ENCODE results near the gene PHOSPHO1. TPM values are rescaled to one million over a fixed set of nuclear protein-coding genes. Genes with fewer than 3 reads are reported as not detected.
A peak's percentile ranks its signal among the peaks of the same experiment; 100 is the strongest.

The PHOSPHO1 gene
- total RNA-seq, 1 experiment from 2014 or later = 1.1 TPM

GRCh38 chr17:49224198-49224996, 6.2 kb downstream of the PHOSPHO1 start:
- ChIA-PET CTCF (no interaction called here), POLR2A (ENCODE audit: unreplicated experiment) (no interaction called here)
- Histone ChIP-seq H3K27ac (ENCODE audit: low read length) (no peak overlapping the region), H3K4me1 (ENCODE audit: insufficient read depth, low read length) (peaks cover 4% of the 10 kb centered on the region; the same call in 1 of the 2 replicates), H3F3A (ENCODE audit: low read length, unreplicated experiment) (no peaks in the 10 kb centered on the region), H4K20me1 (ENCODE audit: low read length) (no peaks in the 10 kb centered on the region), H3K4me2 (ENCODE audit: low read length) (peak overlapping the region; percentile 55), H3K36me3 (ENCODE audit: low read depth, low read length) (no peaks in the 10 kb centered on the region), H3K4me3 (ENCODE audit: low read length) (peak overlapping the region; percentile 36; the same call in 1 of the 2 replicates), H3K79me2 (ENCODE audit: low read length) (no peaks in the 10 kb centered on the region), H3K27me3 (ENCODE audit: low read length) (peaks cover 24% of the 10 kb centered on the region), H3K9me2 (replicated peaks; ENCODE audit: low read length) (no peaks in the 10 kb centered on the region), H3K9ac (ENCODE audit: low read length) (no peak overlapping the region), H2AFZ (ENCODE audit: low read length) (no peak overlapping the region), H3K9me3 (ENCODE audit: low read length) (no peaks in the 10 kb centered on the region)
- TF ChIP-seq EZH2 (IDR thresholded peaks at IDR 0.05; ENCODE audit: low read length, unreplicated experiment) = peak; percentile 73
- TF ChIP-seq EZH2phosphoT487 (IDR thresholded peaks at IDR 0.05; ENCODE audit: borderline replicate concordance, low read length) = no peak
- DNase-seq = no peak
- intact Hi-C loops (cut with micrococcal nuclease) = no loop called here
- BruUV-seq (replicated peaks) = no TSS peak
- no peak for ATAC-seq

GRCh38 chr17:49223517-49224197, 6.9 kb downstream of the PHOSPHO1 start:
- Histone ChIP-seq H3K9me2 (replicated peaks; ENCODE audit: low read length) (no peaks in the 10 kb centered on the region), H2AFZ (ENCODE audit: low read length) (peak overlapping the region; percentile 20; the same call in 1 of the 2 replicates), H3K9ac (ENCODE audit: low read length) (no peak overlapping the region), H3K36me3 (ENCODE audit: low read depth, low read length) (no peaks in the 10 kb centered on the region), H3F3A (ENCODE audit: low read length, unreplicated experiment) (no peaks in the 10 kb centered on the region), H3K4me2 (ENCODE audit: low read length) (peak overlapping the region; percentile 55), H4K20me1 (ENCODE audit: low read length) (no peaks in the 10 kb centered on the region), H3K27me3 (ENCODE audit: low read length) (peaks cover 24% of the 10 kb centered on the region), H3K27ac (ENCODE audit: low read length) (no peak overlapping the region), H3K9me3 (ENCODE audit: low read length) (no peaks in the 10 kb centered on the region), H3K4me3 (ENCODE audit: low read length) (peak overlapping the region; percentile 36; the same call in 1 of the 2 replicates), H3K79me2 (ENCODE audit: low read length) (no peaks in the 10 kb centered on the region), H3K4me1 (ENCODE audit: insufficient read depth, low read length) (peaks cover 4% of the 10 kb centered on the region; the same call in 1 of the 2 replicates)
- ATAC-seq (peak; percentile 47), DNase-seq (peak; percentile 60)
- TF ChIP-seq EZH2 (IDR thresholded peaks at IDR 0.05; ENCODE audit: low read length, unreplicated experiment) (no peak), CTCF (conservative IDR thresholded peaks at IDR 0.05; ENCODE audit: low read depth, low read length) (peak; percentile 95)
- no TSS peak for BruUV-seq (replicated peaks)
- POLR2A ChIA-PET (ENCODE audit: unreplicated experiment) = no interaction called here
- CTCF ChIA-PET = no interaction called here
- intact Hi-C loops (cut with micrococcal nuclease) = no loop called here

GRCh38 chr17:49223168-49223516, 7.4 kb downstream of the PHOSPHO1 start:
- H3K9me3 ChIP-seq (ENCODE audit: low read length) = no peaks in the 10 kb centered on the region
- no peak for TF ChIP-seq CTCF (conservative IDR thresholded peaks at IDR 0.05; ENCODE audit: low read depth, low read length)
- no peak for TF ChIP-seq EZH2phosphoT487 (IDR thresholded peaks at IDR 0.05; ENCODE audit: borderline replicate concordance, low read length)
- no peak for TF ChIP-seq EZH2 (IDR thresholded peaks at IDR 0.05; ENCODE audit: low read length, unreplicated experiment)
- no peaks in the 10 kb centered on the region for H3K79me2 ChIP-seq (ENCODE audit: low read length)
- no peaks in the 10 kb centered on the region for H3K9me2 ChIP-seq (replicated peaks; ENCODE audit: low read length)
- no peaks in the 10 kb centered on the region for H4K20me1 ChIP-seq (ENCODE audit: low read length)
- H3F3A ChIP-seq (ENCODE audit: low read length, unreplicated experiment) = no peaks in the 10 kb centered on the region
- H2AFZ ChIP-seq (ENCODE audit: low read length) = 0 out of 2 replicates have a peak overlapping the region, but pooled peaks have one; percentile 20
- no peak overlapping the region; the same call in 1 of the 2 replicates for H3K4me3 ChIP-seq (ENCODE audit: low read length)
- peak overlapping the region; percentile 55 for H3K4me2 ChIP-seq (ENCODE audit: low read length)
- H3K4me1 ChIP-seq (ENCODE audit: insufficient read depth, low read length) = peaks cover 4% of the 10 kb centered on the region; the same call in 1 of the 2 replicates
- H3K27me3 ChIP-seq (ENCODE audit: low read length) = peaks cover 24% of the 10 kb centered on the region
- no peak overlapping the region for H3K27ac ChIP-seq (ENCODE audit: low read length)
- DNase-seq (no peak), ATAC-seq (no peak)
- H3K9ac ChIP-seq (ENCODE audit: low read length) = no peak overlapping the region
- H3K36me3 ChIP-seq (ENCODE audit: low read depth, low read length) = no peaks in the 10 kb centered on the region
- ChIA-PET CTCF (interaction anchor here (0.6 kb wide), 1 partner anchor 25 kb away, joined by 4 read pairs; no protein-coding TSS in a partner anchor), POLR2A (ENCODE audit: unreplicated experiment) (no interaction called here)
- intact Hi-C loops (cut with micrococcal nuclease) = no loop called here
- no TSS peak for BruUV-seq (replicated peaks)

All from PC-3 (cell line).